Lower leg skin (tissue), 3 donors: ENCODE measurements around the gene OSGEP.
"Not testable (repeated sequence)": the region's sequence is repeated elsewhere in the genome, so short reads cannot be mapped to it uniquely, and the experiment has no call there.

ENCODE experiments used
- POLR2A ChIP-seq, 2 donors: fragments of 450-650 bp; IDR thresholded peaks; one replicate each; pipeline ENCODE4 v1.6.1; 2016 to 2017; ENCODE audit warnings: antibody characterized with exemption in 2 of 2, mild to moderate bottlenecking in 1 of 2, moderate library complexity in 1 of 2
- TF ChIP-seq, protein P1 (sequence below), 3 donors: fragments of 450-650 bp; IDR thresholded peaks; one replicate each; pipeline ENCODE4 v1.5.1; 2016; ENCODE audit warnings: antibody characterized with exemption in 3 of 3, mild to moderate bottlenecking in 3 of 3, moderate library complexity in 2 of 3

DNA sequence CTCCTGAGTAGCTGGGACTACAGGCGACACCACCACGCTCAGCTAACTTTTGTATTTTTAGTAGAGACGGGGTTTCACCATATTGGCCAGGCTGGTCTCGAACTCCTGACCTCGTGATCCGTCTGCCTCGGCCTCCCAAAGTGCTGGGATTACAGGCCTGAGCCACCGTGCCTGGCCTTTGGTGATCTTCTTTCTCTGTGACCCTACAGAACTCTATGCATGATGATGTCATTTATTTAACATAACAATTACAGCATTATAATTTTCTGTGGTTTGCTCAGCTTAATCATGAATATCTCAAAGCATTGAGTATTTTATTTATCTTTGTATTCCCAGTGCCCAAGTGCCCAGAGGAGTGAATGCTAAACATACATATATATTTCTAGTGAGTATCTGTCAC lies 1.8 kb downstream of the OSGEP start:
- TF ChIP-seq, protein P1, sequence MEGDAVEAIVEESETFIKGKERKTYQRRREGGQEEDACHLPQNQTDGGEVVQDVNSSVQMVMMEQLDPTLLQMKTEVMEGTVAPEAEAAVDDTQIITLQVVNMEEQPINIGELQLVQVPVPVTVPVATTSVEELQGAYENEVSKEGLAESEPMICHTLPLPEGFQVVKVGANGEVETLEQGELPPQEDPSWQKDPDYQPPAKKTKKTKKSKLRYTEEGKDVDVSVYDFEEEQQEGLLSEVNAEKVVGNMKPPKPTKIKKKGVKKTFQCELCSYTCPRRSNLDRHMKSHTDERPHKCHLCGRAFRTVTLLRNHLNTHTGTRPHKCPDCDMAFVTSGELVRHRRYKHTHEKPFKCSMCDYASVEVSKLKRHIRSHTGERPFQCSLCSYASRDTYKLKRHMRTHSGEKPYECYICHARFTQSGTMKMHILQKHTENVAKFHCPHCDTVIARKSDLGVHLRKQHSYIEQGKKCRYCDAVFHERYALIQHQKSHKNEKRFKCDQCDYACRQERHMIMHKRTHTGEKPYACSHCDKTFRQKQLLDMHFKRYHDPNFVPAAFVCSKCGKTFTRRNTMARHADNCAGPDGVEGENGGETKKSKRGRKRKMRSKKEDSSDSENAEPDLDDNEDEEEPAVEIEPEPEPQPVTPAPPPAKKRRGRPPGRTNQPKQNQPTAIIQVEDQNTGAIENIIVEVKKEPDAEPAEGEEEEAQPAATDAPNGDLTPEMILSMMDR (IDR thresholded peaks at IDR 0.05) = not testable (repeated sequence)
- TF ChIP-seq POLR2A (IDR thresholded peaks at IDR 0.05) = not testable (repeated sequence)
